ENCODE results near the gene GOLGA6B.
A peak's percentile ranks its signal among the peaks of the same experiment; 100 is the strongest.
"Not testable (repeated sequence)": the region's sequence is repeated elsewhere in the genome, so short reads cannot be mapped to it uniquely, and the experiment has no call there.

GOLGA6B gene

DNA sequence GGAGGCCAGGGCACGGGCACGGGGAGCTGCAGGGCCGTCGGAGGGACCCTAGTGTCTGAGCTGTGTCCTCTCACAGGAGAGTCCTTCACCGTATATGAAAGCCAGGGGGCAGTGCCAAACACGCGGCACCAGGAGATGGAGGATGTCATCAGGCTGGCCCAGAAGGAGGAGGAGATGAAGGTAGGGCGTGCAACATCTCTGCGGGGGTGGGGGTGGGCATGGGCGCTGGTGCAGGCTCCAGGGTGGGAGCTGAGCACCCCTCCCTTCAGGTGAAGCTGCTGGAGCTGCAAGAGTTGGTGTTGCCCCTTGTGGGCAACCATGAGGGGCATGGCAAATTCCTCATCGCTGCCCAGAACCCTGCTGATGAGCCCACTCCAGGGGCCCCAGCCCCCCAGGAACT, 11.2 kb downstream of the GOLGA6B start:
- not testable (repeated sequence) for DNase-seq (ENCODE audit: low read depth)

DNA sequence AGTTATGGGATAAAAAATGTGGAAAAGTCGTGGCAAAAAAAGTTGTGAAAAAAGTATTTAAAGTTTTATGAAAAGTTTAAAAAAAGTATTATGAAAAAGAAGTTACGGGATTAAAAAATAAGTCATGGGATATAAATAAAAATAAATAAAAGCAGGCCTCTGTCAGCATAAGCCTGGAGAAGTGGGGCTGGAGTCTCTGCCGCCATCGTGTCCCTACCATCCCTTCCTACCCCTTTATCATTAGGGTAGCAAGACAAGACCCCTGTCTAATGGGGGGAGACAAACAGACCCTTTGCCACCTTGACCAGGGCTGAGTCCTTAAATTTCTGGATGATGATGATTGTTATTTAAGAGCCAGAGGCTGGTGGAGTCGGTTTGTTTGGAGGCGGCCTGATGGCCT, 15.3 kb downstream of the GOLGA6B start:
- not testable (repeated sequence) for DNase-seq (ENCODE audit: low read depth)

DNA sequence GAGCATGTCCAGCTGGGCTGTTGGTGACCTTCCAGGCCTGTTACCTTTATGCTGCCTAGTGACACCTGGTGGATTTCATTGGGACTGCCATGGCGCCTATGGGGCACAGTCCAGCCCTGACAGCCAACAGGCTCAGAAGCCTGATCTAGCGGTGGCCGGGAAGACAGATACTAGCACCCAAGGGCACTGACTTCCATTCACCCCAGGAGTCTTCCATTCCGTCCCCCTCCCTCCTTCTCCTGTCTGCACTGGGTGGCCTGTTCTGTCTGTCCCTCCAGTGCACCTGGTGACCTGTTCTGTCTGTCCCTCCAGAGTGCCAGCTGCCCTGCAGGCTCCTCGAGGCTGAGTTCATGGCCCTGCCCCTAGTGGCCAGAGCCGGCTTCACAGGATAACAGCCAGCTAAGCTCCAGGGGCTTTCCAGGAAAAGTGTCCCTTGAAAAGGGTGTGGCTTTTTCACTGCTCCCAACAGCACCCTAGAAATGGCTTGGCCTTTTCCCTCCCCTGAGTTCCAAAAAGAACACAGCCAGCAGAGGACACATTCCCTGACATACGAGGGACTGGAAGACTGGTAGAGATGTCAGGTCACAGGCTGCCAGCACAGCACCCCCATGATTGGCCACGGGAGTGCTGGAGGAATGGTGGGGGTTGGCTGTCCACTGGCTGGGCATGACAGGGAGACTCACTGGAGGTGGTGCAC, 16.3 kb downstream of the GOLGA6B start:
- DNase-seq (ENCODE audit: low read depth), result peak; percentile 45

DNA sequence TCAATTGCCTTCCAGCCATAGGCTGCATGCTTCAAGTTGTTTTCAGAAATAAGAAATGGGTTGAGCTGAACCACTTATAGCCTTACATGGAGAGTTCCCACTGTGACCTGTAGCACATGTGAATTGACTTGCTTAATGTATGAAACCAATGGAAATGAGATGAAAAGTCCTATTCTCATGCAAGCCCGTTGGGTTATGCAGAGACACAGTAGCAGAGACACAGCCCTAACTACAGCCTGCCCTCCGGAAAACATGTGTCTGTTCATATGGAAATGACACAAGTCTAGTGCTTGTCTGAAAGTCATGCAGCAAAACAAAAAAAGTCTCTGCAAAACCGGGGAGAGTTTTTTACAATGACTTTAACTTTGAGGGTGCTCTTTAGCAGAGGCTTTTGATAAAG, 17.0 kb downstream of the GOLGA6B start:
- no peak for DNase-seq (ENCODE audit: low read depth)

DNA sequence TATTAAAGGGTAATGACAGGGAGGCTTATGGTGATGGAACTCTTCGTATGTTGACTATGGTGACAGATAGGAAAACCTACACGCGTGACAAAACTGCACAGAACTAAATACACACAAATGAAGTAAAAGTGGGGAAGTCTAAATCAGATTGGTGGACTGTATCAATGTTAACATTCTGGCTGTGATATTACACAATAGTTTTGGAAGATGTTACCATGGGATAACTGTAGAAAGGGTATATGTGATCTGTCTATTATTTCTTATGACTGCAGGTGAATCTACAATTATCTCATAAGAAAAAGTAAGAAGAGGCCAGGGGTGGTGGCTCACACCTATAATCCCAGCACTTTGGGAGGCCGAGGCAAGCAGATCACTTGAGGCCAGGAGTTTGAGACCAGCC, 22.3 kb downstream of the GOLGA6B start:
- DNase-seq (ENCODE audit: low read depth), result no peak

DNA sequence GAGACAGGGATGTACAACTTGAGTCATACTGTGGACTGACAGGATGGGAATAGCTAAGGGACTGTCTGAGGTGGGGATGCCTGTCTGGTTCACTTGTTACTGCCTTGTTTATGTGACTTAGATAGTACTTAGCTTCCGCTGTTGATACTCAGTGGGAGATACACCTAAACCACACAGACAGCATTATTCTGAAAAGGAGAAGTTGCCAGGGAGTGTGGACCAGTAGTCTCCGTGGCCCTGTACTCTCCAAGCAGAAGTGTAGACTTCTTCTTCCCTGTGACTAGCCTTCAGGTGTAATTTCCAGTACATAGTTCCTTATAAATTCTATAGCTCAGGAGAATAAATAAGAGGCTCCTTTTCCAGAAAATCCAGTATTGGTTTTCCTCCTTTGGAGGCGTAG, 26.4 kb downstream of the GOLGA6B start:
- DNase-seq (ENCODE audit: low read depth), result no peak

DNA sequence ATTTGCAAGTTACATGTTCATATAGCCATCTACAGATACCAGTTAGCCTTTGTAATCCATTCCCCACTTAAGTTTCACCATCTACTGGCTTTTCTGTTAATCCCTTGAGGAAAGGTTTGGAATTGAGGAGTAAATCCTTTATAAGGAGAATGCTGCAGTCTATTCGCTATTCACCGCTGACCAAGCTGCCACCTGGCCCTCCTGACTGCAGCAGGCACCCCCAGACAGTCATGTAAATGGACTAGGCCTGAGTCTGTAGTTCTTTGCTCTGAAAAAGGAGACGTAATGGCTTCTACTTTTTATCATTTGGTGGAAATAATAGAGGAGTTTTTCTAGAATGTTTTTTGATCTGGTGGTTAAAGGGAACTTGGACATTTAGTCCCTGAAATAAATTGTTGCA, 28.3 kb downstream of the GOLGA6B start:
- no peak for DNase-seq (ENCODE audit: low read depth)

DNA sequence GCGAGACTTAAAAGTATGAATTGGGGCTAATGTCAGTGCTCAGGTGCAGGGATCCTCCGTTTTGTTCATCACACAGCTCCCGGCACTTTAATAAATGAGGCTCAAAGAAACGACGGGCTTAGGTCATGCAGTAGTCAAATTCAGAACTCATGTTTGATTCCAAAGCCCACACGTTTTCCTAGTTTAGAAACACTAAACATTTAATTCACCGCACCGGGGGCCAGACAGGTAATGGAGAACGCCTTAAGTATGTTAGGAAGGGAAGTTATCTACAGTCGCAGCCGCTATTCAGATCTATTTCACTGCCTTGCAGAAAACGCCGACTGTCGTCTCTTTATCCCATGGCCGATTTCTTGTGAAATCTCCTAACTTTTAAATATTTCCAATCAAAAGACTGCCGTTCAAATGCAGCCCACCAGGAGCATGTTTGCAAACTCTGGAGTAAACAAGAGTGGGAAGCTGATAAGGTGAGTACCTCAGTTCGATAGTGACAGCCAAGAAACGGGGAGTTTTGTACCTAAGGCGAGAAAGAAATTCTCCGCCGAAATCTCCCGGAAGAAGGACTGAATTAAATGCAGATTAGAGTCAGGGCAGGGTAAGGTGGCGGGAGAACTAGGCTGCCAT, 30.9 kb downstream of the GOLGA6B start:
- no peak for DNase-seq (ENCODE audit: low read depth)

DNA sequence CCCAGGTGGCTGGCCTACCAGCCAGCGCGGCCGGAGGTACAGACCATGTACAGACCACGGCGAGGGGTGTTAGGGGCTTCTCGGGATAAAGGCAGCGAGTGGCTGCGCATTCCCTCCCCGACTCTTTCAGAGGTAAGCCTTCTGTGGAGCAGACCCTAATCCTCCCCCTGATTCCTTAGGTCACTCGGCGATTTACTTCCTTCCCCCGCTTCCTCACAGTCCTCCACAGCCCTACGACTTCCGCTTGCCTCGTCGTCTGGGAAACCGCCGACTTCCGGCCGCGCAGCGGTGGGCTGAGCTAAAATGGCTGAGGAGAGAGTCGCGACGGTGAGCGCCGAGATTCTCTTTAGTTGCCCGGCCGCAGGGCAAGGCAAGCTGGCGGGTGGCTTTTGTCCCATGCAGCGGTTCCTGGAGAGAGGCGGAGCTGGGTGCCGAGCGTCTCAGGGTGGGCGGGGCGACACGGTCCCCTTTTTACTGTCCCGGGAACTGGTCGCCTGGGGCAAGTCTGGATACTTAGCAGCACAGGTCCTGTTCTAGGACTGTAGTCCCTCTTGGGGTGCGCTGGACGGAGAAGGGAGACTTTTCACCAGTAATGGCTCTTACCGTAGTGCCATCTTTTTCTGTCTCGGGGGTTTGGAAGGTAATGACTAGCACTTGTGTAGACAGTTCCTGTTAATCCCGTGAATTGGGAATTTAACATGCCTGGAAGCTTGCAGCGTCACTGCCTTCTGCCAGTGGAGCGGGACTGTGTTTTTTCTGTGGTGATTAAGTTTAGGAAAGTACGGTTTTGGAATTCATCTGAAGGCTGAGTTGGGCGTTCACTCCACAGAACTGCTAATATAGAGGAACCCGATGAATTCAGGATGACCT, 31.7 kb downstream of the GOLGA6B start, which contains the start of the genes BBS4 and HIGD2B:
Gene BBS4, plus strand, starts transcription at position 283 of the 870 bp plus-strand sequence. Its CDS starts 21 bp downstream, at position 304.
Gene HIGD2B, minus strand, starts transcription at position 258 of the 870 bp plus-strand sequence. CDS start 9,808 bp downstream, outside the sequence.
- DNase-seq (ENCODE audit: low read depth), result peak; percentile 71

DNA sequence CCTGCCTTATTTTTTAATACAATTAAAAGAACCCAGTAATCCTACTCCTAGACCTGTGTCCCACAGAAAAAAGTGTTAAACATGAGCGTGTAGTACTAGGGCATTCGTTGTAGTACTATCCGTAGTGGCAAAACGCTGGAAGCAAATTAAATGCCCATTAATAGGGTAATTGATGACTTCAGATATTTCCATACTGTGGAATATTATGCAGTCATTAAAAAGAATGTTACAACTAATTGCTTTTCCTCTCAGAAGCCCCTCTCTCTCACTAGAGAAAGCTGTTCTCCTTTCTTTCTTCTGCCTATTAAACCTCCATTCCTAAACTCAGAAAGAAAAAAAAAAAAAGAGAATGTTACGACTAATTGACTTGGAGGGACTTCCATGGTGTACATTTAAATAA, 34.2 kb downstream of the GOLGA6B start:
- DNase-seq (ENCODE audit: low read depth), result no peak

DNA sequence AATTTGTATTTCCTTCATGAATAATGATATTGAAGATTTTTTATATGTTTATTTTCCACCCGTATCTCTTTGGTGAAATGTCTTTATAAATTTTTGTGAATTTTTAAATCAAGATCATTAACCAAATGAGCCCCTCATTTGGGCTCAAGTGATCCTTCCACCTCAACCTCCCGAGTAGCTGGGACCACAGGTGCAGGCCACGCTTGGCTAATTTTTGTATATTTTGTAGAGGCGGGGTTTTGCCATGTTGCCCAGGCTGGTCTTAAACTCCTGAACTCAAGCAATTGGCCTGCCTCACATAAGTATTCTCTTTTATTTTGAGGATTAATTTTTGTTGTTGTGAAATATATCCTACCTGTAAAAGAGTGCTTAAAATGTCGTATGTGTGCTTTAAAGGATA, 36.4 kb downstream of the GOLGA6B start:
- no peak for DNase-seq (ENCODE audit: low read depth)

DNA sequence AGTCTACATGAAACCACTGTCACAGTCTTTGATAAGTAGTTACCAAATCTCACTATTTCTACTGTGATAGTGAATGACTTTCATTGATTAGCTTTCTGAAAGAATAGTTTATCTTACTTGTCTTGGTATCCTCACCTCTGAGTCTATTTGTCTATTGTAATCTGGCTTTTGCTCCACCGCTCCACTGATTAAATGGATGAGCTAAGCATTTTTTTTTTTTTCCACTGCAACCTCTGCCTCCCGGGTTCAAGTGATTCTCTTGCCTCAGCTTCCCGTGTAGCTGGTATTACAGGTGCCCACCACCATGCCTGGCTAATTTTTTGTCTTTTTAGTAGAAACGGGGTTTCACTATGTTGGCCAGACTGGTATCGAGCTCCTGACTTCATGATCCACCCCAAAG, 44.4 kb downstream of the GOLGA6B start:
- DNase-seq (ENCODE audit: low read depth), result no peak

DNA sequence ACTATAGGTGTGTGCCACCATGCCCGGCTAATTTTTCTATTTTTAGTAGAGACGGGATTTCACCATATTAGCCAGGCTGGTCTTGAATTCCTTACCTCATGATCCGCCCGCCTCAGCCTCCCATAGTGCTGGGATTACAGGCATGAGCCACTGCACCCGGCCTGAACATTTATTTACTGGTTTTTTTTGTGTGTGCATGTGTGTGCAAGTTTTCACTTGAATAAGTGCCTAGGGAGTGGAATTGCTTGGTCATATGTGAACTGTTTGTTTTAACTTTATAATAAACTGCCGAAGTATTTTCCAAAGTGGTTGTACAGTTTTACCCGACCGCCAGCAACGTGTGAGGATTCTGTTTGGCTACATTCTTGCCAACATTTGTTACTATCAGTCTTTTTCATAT, 45.6 kb downstream of the GOLGA6B start:
- DNase-seq (ENCODE audit: low read depth), result no peak

DNA sequence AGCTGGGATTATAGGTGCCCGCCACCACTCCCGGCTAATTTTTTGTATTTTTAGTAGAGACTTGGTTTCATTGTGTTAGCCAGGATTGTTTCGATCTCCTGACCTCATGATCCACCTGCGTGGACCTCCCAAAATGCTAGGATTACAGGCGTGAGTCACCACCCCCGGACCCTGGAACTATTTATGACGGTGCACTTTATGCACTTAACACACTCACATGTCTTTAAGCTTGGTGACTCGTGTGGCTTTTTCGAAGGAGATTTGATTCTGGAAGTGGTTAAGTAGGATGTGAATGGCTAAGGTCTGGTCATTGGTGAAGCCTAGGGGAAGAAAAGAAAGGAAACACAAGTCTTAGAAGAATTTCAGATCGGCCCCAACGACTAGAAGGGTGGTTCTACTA, 51.8 kb downstream of the GOLGA6B start:
- no peak for DNase-seq (ENCODE audit: low read depth)

DNA sequence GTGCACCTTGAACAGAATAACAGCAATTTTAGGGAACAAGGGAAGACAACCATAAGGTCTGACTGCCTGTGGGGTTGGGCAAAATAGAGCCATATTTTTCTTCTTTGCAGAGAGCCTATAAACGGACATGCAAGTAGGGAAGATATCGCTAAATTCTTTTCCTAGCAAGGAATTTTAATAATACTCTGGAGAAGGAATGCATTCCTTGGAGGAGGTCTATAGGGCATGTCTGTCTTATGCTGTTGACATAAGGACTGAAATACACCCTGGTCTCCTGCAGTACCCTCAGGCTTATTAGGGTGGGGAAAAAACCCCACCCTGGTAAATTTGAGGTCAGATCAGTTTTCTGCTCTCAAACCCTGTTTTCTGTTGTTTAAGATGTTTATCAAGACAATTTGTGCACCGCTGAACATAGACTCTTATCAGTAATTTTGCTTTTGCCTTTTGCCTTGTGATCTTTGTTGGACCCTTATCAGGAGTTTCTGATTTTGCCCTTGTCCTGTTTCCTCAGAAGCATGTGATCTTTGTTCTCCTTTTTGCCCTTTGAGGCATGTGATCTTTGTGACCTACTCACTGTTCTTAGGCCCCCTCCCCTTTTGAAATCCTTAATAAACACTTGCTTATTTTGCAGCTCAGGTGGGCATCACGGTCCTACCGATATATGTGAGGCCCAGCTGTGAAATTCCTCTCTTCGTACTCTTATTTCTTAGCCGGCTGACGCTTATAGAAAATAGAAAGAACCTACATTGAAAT, 54.2 kb downstream of the GOLGA6B start:
- DNase-seq (ENCODE audit: low read depth), result not testable (repeated sequence)
